Calu3 (cell line): ENCODE data around the gene TNFSF15. TPM values are rescaled to one million over a fixed set of nuclear protein-coding genes. Genes with fewer than 3 reads are reported as not detected.
"Not testable (repeated sequence)": the region's sequence is repeated elsewhere in the genome, so short reads cannot be mapped to it uniquely, and the experiment has no call there.

Source experiments
- BruUV-seq: library from RNA; stranded (reverse); fragments of 400-500 nt; replicated peaks from 2 replicates; lab custom pipeline; 2021; lab: Mats Ljungman, UMichigan
- CTCF ChIA-PET: fragments of 300-600 bp; sonication (Branson Sonifier 250); formaldehyde crosslinking; loops from one replicate; lab custom pipeline; 2022; ENCODE audit warnings: antibody characterized with exemption; lab: Charles Lee
- DNase-seq: peaks from one replicate; pipeline ENCODE4 v3.0.0; 2022
- H3K27ac Mint-ChIP-seq: one replicate; pipeline ENCODE4 v1.8.0; 2022; ENCODE audit warnings: mixed read lengths; ENCODE audit not compliant: unreplicated experiment
- H3K27me3 Mint-ChIP-seq: one replicate; pipeline ENCODE4 v1.8.0; 2022; ENCODE audit warnings: mixed read lengths; ENCODE audit not compliant: unreplicated experiment
- H3K36me3 Mint-ChIP-seq: one replicate; pipeline ENCODE4 v1.8.0; 2022; ENCODE audit warnings: mild to moderate bottlenecking, moderate library complexity, mixed read lengths; ENCODE audit not compliant: insufficient read depth, unreplicated experiment
- H3K4me1 Mint-ChIP-seq: one replicate; pipeline ENCODE4 v1.8.0; 2022; ENCODE audit warnings: mild to moderate bottlenecking, low read depth, mixed read lengths; ENCODE audit not compliant: unreplicated experiment
- H3K4me3 Mint-ChIP-seq: one replicate; pipeline ENCODE4 v1.8.0; 2022; ENCODE audit warnings: mild to moderate bottlenecking, low read depth, moderate library complexity, mixed read lengths; ENCODE audit not compliant: unreplicated experiment
- H3K9me3 Mint-ChIP-seq: one replicate; pipeline ENCODE4 v1.8.0; 2022; ENCODE audit warnings: low read depth, mixed read lengths; ENCODE audit not compliant: unreplicated experiment
- intact Hi-C: fragments of 100-400 bp; cut with micrococcal nuclease; formaldehyde crosslinking; loops from one replicate; pipeline ENCODE4 v1.10.0; 2022; ENCODE audit not compliant: unreplicated experiment
- total RNA-seq: library from RNA; stranded (reverse); gene quantifications from 2 replicates; pipeline ENCODE4 v1.2.3, GENCODE V29; 2022
- TF ChIP-seq, protein P1 (sequence below): fragments of 200-600 bp; IDR thresholded peaks from one replicate; pipeline ENCODE4 v1.8.0; 2022; ENCODE audit warnings: antibody characterized with exemption; ENCODE audit not compliant: unreplicated experiment

The TNFSF15 gene
- total RNA-seq, 1 experiment from 2014 or later: 4.9 TPM

DNA sequence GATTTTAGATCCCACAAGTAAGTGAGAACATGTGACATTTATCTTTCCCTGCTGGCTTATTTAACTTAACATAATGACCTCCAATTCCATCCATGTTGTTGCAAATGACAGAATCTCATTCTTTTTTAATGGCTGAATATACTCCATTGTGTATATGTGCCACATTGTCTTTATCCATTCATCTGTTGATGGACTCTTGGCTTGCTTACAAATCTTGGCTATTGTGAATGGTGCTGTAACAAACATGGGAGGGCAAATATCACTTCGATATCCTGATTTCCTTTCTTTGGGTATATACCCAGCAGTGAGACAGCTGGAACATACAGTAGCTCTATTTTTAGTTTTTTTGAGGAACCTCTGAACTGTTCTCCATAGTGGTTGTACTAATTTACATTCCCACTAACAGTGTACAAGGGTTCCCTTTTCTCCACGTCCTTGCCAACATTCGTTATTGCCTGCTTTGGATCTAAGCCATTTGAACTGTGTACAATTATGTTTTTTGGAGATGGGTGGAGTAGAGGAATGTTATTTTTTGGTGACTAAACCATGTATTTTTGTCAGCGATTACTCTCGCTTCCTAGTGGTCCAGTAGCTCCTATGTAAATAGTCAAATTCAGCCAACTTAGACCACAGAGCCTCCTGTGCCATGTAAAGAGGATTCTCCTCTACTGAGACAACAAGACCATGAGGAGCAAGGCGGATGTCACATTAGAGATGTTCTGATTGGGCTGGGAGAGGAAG lies 60.6 kb downstream of the TNFSF15 start:
- H3K9me3 Mint-ChIP-seq: no peaks in the 10 kb centered on the region
- intact Hi-C loops: no loop called here
- BruUV-seq: no TSS peak
- no peaks in the 10 kb centered on the region for H3K27me3 Mint-ChIP-seq
- no peak overlapping the region for H3K4me3 Mint-ChIP-seq
- no peaks in the 10 kb centered on the region for H3K4me1 Mint-ChIP-seq
- CTCF ChIA-PET: no interaction called here
- DNase-seq: no peak
- no peaks in the 10 kb centered on the region for H3K36me3 Mint-ChIP-seq
- no peak overlapping the region for H3K27ac Mint-ChIP-seq
- TF ChIP-seq, protein P1, sequence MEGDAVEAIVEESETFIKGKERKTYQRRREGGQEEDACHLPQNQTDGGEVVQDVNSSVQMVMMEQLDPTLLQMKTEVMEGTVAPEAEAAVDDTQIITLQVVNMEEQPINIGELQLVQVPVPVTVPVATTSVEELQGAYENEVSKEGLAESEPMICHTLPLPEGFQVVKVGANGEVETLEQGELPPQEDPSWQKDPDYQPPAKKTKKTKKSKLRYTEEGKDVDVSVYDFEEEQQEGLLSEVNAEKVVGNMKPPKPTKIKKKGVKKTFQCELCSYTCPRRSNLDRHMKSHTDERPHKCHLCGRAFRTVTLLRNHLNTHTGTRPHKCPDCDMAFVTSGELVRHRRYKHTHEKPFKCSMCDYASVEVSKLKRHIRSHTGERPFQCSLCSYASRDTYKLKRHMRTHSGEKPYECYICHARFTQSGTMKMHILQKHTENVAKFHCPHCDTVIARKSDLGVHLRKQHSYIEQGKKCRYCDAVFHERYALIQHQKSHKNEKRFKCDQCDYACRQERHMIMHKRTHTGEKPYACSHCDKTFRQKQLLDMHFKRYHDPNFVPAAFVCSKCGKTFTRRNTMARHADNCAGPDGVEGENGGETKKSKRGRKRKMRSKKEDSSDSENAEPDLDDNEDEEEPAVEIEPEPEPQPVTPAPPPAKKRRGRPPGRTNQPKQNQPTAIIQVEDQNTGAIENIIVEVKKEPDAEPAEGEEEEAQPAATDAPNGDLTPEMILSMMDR: no peak

DNA sequence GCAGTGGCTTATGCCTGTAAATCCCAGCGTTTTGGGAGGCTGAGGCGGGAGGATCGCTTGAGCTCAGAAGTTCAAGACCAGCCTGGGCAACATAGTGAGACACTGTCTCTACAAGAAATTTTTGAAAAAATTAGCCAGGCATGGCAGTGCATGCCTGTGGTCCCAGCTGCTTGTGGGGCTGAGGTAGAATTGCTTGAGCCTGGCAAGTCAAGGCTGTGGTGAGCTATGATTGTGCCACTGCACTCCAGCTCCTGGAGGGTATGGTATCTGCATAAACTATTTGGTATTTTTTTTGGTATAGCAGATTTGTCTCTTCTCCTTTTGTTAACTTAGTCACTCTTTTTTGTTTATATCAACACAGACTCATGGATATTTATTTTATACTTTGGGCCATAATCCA lies 62.4 kb downstream of the TNFSF15 start:
- Mint-ChIP-seq H3K36me3 (no peaks in the 10 kb centered on the region), H3K27me3 (no peaks in the 10 kb centered on the region)

DNA sequence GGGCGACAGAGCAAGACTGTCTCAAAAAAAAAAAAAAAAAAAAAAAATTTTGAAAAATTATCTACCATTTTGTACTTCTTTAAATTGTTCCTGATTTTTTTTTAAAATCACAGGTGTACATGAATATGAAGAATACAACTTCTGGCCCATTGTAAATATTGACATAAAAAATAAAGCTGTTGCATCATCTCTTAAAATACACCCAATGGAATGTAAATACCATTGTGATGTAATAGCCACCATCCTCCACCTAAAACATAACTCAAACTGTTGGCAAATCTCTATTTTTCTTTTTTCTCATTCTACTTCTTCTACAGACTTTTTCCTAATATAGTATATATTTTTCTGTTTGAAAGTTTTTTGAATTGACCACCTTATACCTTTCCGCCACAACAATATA lies 62.9 kb downstream of the TNFSF15 start:
- CTCF ChIA-PET: interaction anchor here (0.7 to 1.4 kb wide), 4 partner anchors 18 to 761 kb away, joined by 4 to 11 read pairs (median 6); no protein-coding TSS in a partner anchor
- Mint-ChIP-seq H3K36me3 (no peaks in the 10 kb centered on the region), H3K4me1 (no peaks in the 10 kb centered on the region), H3K27ac (no peak overlapping the region), H3K9me3 (no peaks in the 10 kb centered on the region), H3K27me3 (no peaks in the 10 kb centered on the region), H3K4me3 (no peak overlapping the region)
- no peak for DNase-seq
- BruUV-seq: no TSS peak
- intact Hi-C loops: loop anchor here (5.0 kb wide), 1 partner anchor 64 kb away; the partner anchor contains the start of gene TNFSF15
- TF ChIP-seq, protein P1: no peak

More for the DNA sequence above, 62.4 kb downstream of the TNFSF15 start:
- no peaks in the 10 kb centered on the region for H3K9me3 Mint-ChIP-seq
- H3K4me1 Mint-ChIP-seq: no peaks in the 10 kb centered on the region
- CTCF ChIA-PET: interaction anchor here (0.7 to 1.4 kb wide), 4 partner anchors 18 to 760 kb away, joined by 4 to 11 read pairs (median 6); no protein-coding TSS in a partner anchor
- intact Hi-C loops: loop anchor here (5.0 kb wide), 1 partner anchor 64 kb away; the partner anchor contains the start of gene TNFSF15
- no peak overlapping the region for H3K27ac Mint-ChIP-seq
- H3K4me3 Mint-ChIP-seq: no peak overlapping the region
- no peak for DNase-seq
- TF ChIP-seq, protein P1: no peak
- BruUV-seq: no TSS peak

DNA sequence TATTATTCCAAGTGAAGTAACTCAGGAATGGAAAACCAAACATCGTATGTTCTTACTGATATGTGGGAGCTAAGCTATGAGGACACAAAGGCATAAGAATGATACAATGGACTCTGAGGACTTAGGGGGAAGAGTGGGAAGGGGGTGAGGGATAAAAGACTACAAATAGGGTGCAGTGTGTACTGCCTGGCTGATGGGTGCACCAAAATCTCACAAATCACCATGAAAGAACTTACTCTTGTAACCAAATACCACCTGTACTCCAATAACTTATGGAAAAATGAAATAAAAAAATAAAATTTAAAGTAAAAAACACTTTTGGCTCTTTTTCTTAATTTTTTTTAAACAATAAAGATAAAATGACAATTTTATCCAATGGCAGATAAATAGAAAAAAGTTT lies 64.3 kb downstream of the TNFSF15 start:
- H3K4me3 Mint-ChIP-seq, H3K36me3 Mint-ChIP-seq, BruUV-seq, H3K27me3 Mint-ChIP-seq, H3K27ac Mint-ChIP-seq, H3K4me1 Mint-ChIP-seq, H3K9me3 Mint-ChIP-seq, DNase-seq: not testable (repeated sequence)
- CTCF ChIA-PET: interaction anchor here (1.9 kb wide), 1 partner anchor 165 kb away, joined by 5 read pairs; no protein-coding TSS in a partner anchor
- intact Hi-C loops: loop anchor here (5.0 kb wide), 1 partner anchor 66 kb away; the partner anchor contains the start of gene TNFSF15
